Panc1 (cell line): ENCODE results near the gene NUDT16.

Experiments
- TCF7L2 ChIP-seq: IDR thresholded peaks from 2 replicates; pipeline ENCODE4 v1.6.1; 2011; ENCODE audit warnings: mild to moderate bottlenecking, low read depth, low read length, inconsistent platforms
- TF ChIP-seq, protein P1 (sequence below), 2 experiments: IDR thresholded peaks; 2 replicates each; pipeline ENCODE4 v1.6.1; 2011 to 2012; ENCODE audit warnings: low read depth in 2 of 2, control low read depth in 1 of 2, low read length in 1 of 2, mild to moderate bottlenecking in 1 of 2, moderate library complexity in 1 of 2; ENCODE audit not compliant: insufficient read depth in 1 of 2
- TF ChIP-seq, protein P2 (sequence below): fragments of 450-650 bp; IDR thresholded peaks from 2 replicates; pipeline ENCODE4 v1.5.1; 2017; ENCODE audit warnings: mild to moderate bottlenecking

DNA sequence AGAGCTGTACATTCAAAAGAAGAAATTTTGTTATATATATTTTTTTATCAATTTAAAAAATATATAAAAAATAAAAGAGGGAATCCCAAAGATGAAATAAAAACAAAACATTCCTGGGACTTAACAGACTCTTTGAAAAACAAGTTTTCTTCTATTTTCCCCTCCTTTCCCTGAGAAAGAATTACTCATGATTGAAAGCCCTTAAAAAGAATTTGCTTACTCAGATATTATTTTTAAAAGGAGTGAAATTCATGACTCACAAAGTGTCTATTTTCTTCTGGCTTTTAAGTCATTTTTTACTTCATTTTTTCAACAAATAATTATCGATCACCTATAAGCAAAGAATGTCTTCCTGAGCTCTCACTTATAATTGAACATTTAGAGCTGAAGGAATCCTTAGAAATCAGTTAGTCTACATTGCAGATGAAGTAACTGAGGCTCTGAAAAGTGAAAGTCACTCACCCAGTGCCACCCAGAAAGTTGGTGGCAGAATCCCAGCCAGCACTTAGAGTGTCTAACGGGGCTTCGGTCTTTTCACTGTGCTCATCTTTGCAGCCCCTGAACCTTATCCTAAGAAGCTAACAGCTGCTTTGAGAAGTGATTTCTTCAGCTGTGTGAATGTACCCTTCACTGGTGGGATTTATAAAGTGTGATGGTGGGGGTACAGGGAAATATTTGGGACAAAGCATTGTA, 42.5 kb upstream of the NUDT16 start:
- TF ChIP-seq, protein P1, sequence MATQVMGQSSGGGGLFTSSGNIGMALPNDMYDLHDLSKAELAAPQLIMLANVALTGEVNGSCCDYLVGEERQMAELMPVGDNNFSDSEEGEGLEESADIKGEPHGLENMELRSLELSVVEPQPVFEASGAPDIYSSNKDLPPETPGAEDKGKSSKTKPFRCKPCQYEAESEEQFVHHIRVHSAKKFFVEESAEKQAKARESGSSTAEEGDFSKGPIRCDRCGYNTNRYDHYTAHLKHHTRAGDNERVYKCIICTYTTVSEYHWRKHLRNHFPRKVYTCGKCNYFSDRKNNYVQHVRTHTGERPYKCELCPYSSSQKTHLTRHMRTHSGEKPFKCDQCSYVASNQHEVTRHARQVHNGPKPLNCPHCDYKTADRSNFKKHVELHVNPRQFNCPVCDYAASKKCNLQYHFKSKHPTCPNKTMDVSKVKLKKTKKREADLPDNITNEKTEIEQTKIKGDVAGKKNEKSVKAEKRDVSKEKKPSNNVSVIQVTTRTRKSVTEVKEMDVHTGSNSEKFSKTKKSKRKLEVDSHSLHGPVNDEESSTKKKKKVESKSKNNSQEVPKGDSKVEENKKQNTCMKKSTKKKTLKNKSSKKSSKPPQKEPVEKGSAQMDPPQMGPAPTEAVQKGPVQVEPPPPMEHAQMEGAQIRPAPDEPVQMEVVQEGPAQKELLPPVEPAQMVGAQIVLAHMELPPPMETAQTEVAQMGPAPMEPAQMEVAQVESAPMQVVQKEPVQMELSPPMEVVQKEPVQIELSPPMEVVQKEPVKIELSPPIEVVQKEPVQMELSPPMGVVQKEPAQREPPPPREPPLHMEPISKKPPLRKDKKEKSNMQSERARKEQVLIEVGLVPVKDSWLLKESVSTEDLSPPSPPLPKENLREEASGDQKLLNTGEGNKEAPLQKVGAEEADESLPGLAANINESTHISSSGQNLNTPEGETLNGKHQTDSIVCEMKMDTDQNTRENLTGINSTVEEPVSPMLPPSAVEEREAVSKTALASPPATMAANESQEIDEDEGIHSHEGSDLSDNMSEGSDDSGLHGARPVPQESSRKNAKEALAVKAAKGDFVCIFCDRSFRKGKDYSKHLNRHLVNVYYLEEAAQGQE (IDR thresholded peaks at IDR 0.05; ENCODE audit: insufficient read depth in 1 of 2, low read depth in 2 of 2, low read length in 1 of 2): no peak
- TF ChIP-seq, protein P2, sequence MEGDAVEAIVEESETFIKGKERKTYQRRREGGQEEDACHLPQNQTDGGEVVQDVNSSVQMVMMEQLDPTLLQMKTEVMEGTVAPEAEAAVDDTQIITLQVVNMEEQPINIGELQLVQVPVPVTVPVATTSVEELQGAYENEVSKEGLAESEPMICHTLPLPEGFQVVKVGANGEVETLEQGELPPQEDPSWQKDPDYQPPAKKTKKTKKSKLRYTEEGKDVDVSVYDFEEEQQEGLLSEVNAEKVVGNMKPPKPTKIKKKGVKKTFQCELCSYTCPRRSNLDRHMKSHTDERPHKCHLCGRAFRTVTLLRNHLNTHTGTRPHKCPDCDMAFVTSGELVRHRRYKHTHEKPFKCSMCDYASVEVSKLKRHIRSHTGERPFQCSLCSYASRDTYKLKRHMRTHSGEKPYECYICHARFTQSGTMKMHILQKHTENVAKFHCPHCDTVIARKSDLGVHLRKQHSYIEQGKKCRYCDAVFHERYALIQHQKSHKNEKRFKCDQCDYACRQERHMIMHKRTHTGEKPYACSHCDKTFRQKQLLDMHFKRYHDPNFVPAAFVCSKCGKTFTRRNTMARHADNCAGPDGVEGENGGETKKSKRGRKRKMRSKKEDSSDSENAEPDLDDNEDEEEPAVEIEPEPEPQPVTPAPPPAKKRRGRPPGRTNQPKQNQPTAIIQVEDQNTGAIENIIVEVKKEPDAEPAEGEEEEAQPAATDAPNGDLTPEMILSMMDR: no peak
- TF ChIP-seq TCF7L2: no peak
